Esophagus mucosa (tissue), 1 donor: ENCODE measurements around the gene WNT11. TPM values are rescaled to one million over a fixed set of nuclear protein-coding genes. Genes with fewer than 3 reads are reported as not detected.
"Not testable (repeated sequence)": the region's sequence is repeated elsewhere in the genome, so short reads cannot be mapped to it uniquely, and the experiment has no call there.

Source experiments
- ATAC-seq: fragments of 200-7000 bp; cut with Tn5 transposase; one replicate; pipeline ENCODE4 v1.9.1; 2020
- total RNA-seq: library from RNA; stranded (reverse); gene quantifications from one replicate; pipeline ENCODE4 v1.2.4, GENCODE V29; 2023
- donor health status: DM: yes; HTN: yes; CAD: no.

The WNT11 gene
- total RNA-seq, 1 donor from 2014 or later, result 0.08 TPM

GRCh38 chr11:76201672-76202412 lies 4.5 kb downstream of the WNT11 start:
- no peak for ATAC-seq

- ATAC-seq, result no peak
These were observed 5.2 kb downstream of the WNT11 start for GRCh38 chr11:76201056-76201455.

- ATAC-seq, result no peak
These were observed 6.0 kb downstream of the WNT11 start for GRCh38 chr11:76200006-76200940.

- ATAC-seq, result not testable (repeated sequence)
These were observed 7.6 kb downstream of the WNT11 start for GRCh38 chr11:76198691-76199090.

- ATAC-seq, result no peak
These were observed 8.2 kb downstream of the WNT11 start for GRCh38 chr11:76197941-76198640.

GRCh38 chr11:76197332-76197731 lies 9.0 kb downstream of the WNT11 start:
- ATAC-seq, result no peak

GRCh38 chr11:76196849-76197248 lies 9.5 kb downstream of the WNT11 start:
- ATAC-seq, result no peak

- ATAC-seq, result no peak
These were observed 11.2 kb downstream of the WNT11 start for GRCh38 chr11:76194872-76195668.

GRCh38 chr11:76193219-76193618 lies 13.1 kb downstream of the WNT11 start:
- ATAC-seq, result no peak

GRCh38 chr11:76190376-76190775 lies 15.9 kb downstream of the WNT11 start:
- no peak for ATAC-seq

GRCh38 chr11:76189682-76190081 lies 16.6 kb downstream of the WNT11 start:
- ATAC-seq, result no peak

GRCh38 chr11:76188873-76189272 lies 17.4 kb downstream of the WNT11 start:
- ATAC-seq, result no peak

- no peak for ATAC-seq
These were observed 19.5 kb downstream of the WNT11 start for GRCh38 chr11:76186776-76187279.

- no peak for ATAC-seq
These were observed 20.3 kb downstream of the WNT11 start for GRCh38 chr11:76185931-76186401.

- ATAC-seq, result no peak
These were observed 20.8 kb downstream of the WNT11 start for GRCh38 chr11:76185511-76185910.

GRCh38 chr11:76184551-76184993 lies 21.7 kb downstream of the WNT11 start:
- ATAC-seq, result no peak

GRCh38 chr11:76181371-76181770 lies 24.9 kb downstream of the WNT11 start:
- ATAC-seq, result no peak

- ATAC-seq, result no peak
These were observed 27.2 kb downstream of the WNT11 start for GRCh38 chr11:76179147-76179546.

- no peak for ATAC-seq
These were observed 29.0 kb downstream of the WNT11 start for GRCh38 chr11:76177250-76177686.

GRCh38 chr11:76176463-76176862 lies 29.8 kb downstream of the WNT11 start:
- no peak for ATAC-seq

GRCh38 chr11:76175783-76176182 lies 30.5 kb downstream of the WNT11 start:
- ATAC-seq, result no peak

GRCh38 chr11:76174330-76174729 lies 32.0 kb downstream of the WNT11 start:
- ATAC-seq, result no peak
